Astrocyte (in vitro differentiated cells and primary cell): ENCODE data around the gene FIGN. TPM values are rescaled to one million over a fixed set of nuclear protein-coding genes. Genes with fewer than 3 reads are reported as not detected.

Experiments
- DNase-seq: peaks from one replicate; pipeline ENCODE4 v3.0.0-alpha.2; 2010; ENCODE audit warnings: low read depth
- FAIRE-seq: peaks from 2 replicates; lab custom pipeline; 2011; peaks lifted over from hg19 to GRCh38; lab: Jason Lieb, UNC
- H2AFZ ChIP-seq: 2 replicates; pipeline ENCODE4 v1.6.0; 2012; ENCODE audit warnings: low read depth, low read length, inconsistent platforms
- H3K27ac ChIP-seq: 2 replicates; pipeline ENCODE4 v1.5.1; 2011; ENCODE audit warnings: low read depth, low read length, inconsistent platforms
- H3K27me3 ChIP-seq: 2 replicates; pipeline ENCODE4 v1.6.0; 2011; ENCODE audit warnings: low read length, inconsistent platforms; ENCODE audit not compliant: insufficient read depth
- H3K36me3 ChIP-seq: 2 replicates; pipeline ENCODE4 v1.5.1; 2011; ENCODE audit warnings: low read length, inconsistent platforms; ENCODE audit not compliant: insufficient read depth
- H3K4me1 ChIP-seq: 2 replicates; pipeline ENCODE4 v1.5.1; 2011; ENCODE audit warnings: low read length, inconsistent platforms; ENCODE audit not compliant: insufficient read depth
- H3K4me2 ChIP-seq: 2 replicates; pipeline ENCODE4 v1.6.0; 2012; ENCODE audit warnings: low read length, inconsistent platforms
- H3K4me3 ChIP-seq: 2 replicates; pipeline ENCODE4 v1.5.1; 2011; ENCODE audit warnings: low read depth, mild to moderate bottlenecking, low read length, inconsistent platforms; ENCODE audit not compliant: insufficient read depth
- H3K79me2 ChIP-seq: 2 replicates; pipeline ENCODE4 v1.6.0; 2012; ENCODE audit warnings: mild to moderate bottlenecking, low read length, inconsistent platforms; ENCODE audit not compliant: insufficient read depth
- H3K9ac ChIP-seq: 2 replicates; pipeline ENCODE4 v1.6.0; 2012; ENCODE audit warnings: mild to moderate bottlenecking, low read length, inconsistent platforms
- H3K9me3 ChIP-seq: 2 replicates; pipeline ENCODE4 v1.5.1; 2012; ENCODE audit warnings: low read depth, mild to moderate bottlenecking, low read length, inconsistent platforms; ENCODE audit not compliant: insufficient read depth
- H4K20me1 ChIP-seq: 2 replicates; pipeline ENCODE4 v1.6.0; 2012; ENCODE audit warnings: low read length, inconsistent platforms; ENCODE audit not compliant: insufficient read depth
- H3K27ac Mint-ChIP-seq: one replicate; pipeline ENCODE4 v1.8.0; 2021; ENCODE audit warnings: mild to moderate bottlenecking, mixed read lengths; ENCODE audit not compliant: unreplicated experiment
- H3K27me3 Mint-ChIP-seq: one replicate; pipeline ENCODE4 v1.8.0; 2021; ENCODE audit warnings: low read depth, mixed read lengths; ENCODE audit not compliant: unreplicated experiment
- H3K36me3 Mint-ChIP-seq: one replicate; pipeline ENCODE4 v1.8.0; 2021; ENCODE audit warnings: low read depth, mixed read lengths; ENCODE audit not compliant: unreplicated experiment
- H3K4me1 Mint-ChIP-seq: one replicate; pipeline ENCODE4 v1.8.0; 2021; ENCODE audit warnings: low read depth, mixed read lengths; ENCODE audit not compliant: unreplicated experiment
- H3K4me3 Mint-ChIP-seq: one replicate; pipeline ENCODE4 v1.8.0; 2021; ENCODE audit warnings: mild to moderate bottlenecking, moderate library complexity, mixed read lengths; ENCODE audit not compliant: unreplicated experiment
- H3K9me3 Mint-ChIP-seq: one replicate; pipeline ENCODE4 v1.8.0; 2021; ENCODE audit warnings: mild to moderate bottlenecking, mixed read lengths; ENCODE audit not compliant: unreplicated experiment
- CTCF ChIP-seq: IDR thresholded peaks from 2 replicates; pipeline ENCODE4 v1.5.1; 2011; ENCODE audit warnings: low read depth, mild to moderate bottlenecking, inconsistent platforms, low read length, moderate library complexity; ENCODE audit not compliant: insufficient read depth
- EZH2 ChIP-seq: IDR thresholded peaks from 2 replicates; pipeline ENCODE4 v1.6.1; 2012; ENCODE audit warnings: mild to moderate bottlenecking, low read length, inconsistent platforms; ENCODE audit not compliant: insufficient read depth
- total RNA-seq: library from RNA; stranded (reverse); gene quantifications from 2 replicates; pipeline ENCODE4 v1.2.1, GENCODE V29; 2021

FIGN gene
- total RNA-seq, 1 donor from 2014 or later = 30.3 TPM

GRCh38 chr2:163715668-163716067 is 20.1 kb downstream of the FIGN start:
- Mint-ChIP-seq H3K36me3 (no peaks in the 10 kb centered on the region), H3K27ac (no peak overlapping the region), H3K4me3 (no peak overlapping the region), H3K9me3 (no peaks in the 10 kb centered on the region), H3K27me3 (no peaks in the 10 kb centered on the region), H3K4me1 (peaks cover 36% of the 10 kb centered on the region)
- Histone ChIP-seq H2AFZ (no peak overlapping the region), H3K36me3 (no peaks in the 10 kb centered on the region), H3K27me3 (no peaks in the 10 kb centered on the region), H3K27ac (no peak overlapping the region), H3K4me1 (no peaks in the 10 kb centered on the region), H3K9ac (no peak overlapping the region), H4K20me1 (peaks cover 10% of the 10 kb centered on the region), H3K79me2 (peaks cover 49% of the 10 kb centered on the region), H3K9me3 (no peaks in the 10 kb centered on the region), H3K4me3 (no peak overlapping the region), H3K4me2 (no peak overlapping the region)
- no peak for FAIRE-seq
- no peak for DNase-seq
- TF ChIP-seq CTCF (no peak), EZH2 (no peak)

- Mint-ChIP-seq H3K36me3 (no peaks in the 10 kb centered on the region), H3K27ac (no peak overlapping the region), H3K4me3 (no peak overlapping the region), H3K4me1 (peaks cover 36% of the 10 kb centered on the region), H3K27me3 (no peaks in the 10 kb centered on the region), H3K9me3 (no peaks in the 10 kb centered on the region)
- Histone ChIP-seq H2AFZ (no peak overlapping the region), H3K9me3 (no peaks in the 10 kb centered on the region), H3K4me2 (no peak overlapping the region), H4K20me1 (peaks cover 14% of the 10 kb centered on the region), H3K27ac (no peak overlapping the region), H3K4me3 (no peak overlapping the region), H3K4me1 (no peaks in the 10 kb centered on the region), H3K79me2 (peaks cover 51% of the 10 kb centered on the region), H3K27me3 (no peaks in the 10 kb centered on the region), H3K9ac (no peak overlapping the region), H3K36me3 (no peaks in the 10 kb centered on the region)
- no peak for FAIRE-seq
- DNase-seq = no peak
- TF ChIP-seq CTCF (no peak), EZH2 (no peak)
Observed at GRCh38 chr2:163715199-163715598, 20.6 kb downstream of the FIGN start.

- Histone ChIP-seq H3K4me3 (no peak overlapping the region), H3K27me3 (no peaks in the 10 kb centered on the region), H2AFZ (no peak overlapping the region), H3K4me2 (peak overlapping the region; percentile 35), H3K9ac (no peak overlapping the region), H3K9me3 (no peaks in the 10 kb centered on the region), H3K27ac (no peak overlapping the region), H3K79me2 (peaks cover 41% of the 10 kb centered on the region), H3K4me1 (no peaks in the 10 kb centered on the region), H4K20me1 (peaks cover 15% of the 10 kb centered on the region), H3K36me3 (no peaks in the 10 kb centered on the region)
- H3K4me1 Mint-ChIP-seq = peaks cover 36% of the 10 kb centered on the region
- H3K36me3 Mint-ChIP-seq = no peaks in the 10 kb centered on the region
- no peak overlapping the region for H3K27ac Mint-ChIP-seq
- TF ChIP-seq CTCF (no peak), EZH2 (no peak)
- H3K9me3 Mint-ChIP-seq = no peaks in the 10 kb centered on the region
- H3K4me3 Mint-ChIP-seq = no peak overlapping the region
- DNase-seq (no peak), FAIRE-seq (no peak)
- no peaks in the 10 kb centered on the region for H3K27me3 Mint-ChIP-seq
Observed at GRCh38 chr2:163713534-163714311, 22.1 kb downstream of the FIGN start.
